HG02938 (cell line): ENCODE data around the gene GPRIN3.

Experiments
- ATAC-seq: cut with Tn5 transposase; IDR thresholded peaks from one replicate; pipeline ENCODE4 v1.9.1; 2021; ENCODE audit warnings: mild to moderate bottlenecking, moderate library complexity; ENCODE audit not compliant: unreplicated experiment

Gene GPRIN3

GRCh38 chr4:89307446-89308160 is at the start of gene GPRIN3:
GPRIN3 (minus strand) TSS chr4:89307800; CDS start chr4:89250110, 57,690 bp downstream.
- peak; percentile 66 for ATAC-seq

GRCh38 chr4:89357340-89357739 is 49.7 kb upstream of the GPRIN3 start:
- no peak for ATAC-seq

DNA sequence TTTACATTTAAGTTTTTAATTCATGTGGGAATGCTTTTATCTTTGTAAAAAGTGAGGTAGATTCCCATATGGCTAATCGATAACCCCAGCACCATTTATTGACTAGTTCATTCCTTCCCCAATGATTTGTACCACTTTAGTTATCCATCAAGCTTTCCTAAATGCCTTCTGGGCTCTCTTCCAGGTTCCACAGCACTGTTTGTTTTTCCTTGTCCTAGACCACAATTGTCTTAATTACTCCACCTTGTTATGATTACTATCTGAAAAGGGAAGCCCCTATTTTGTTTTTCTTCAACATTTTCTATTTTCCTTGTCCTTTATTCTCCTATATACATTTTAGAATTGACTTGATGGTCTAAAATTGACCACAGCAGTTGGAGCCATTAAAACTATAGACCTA is 48.5 kb upstream of the GPRIN3 start:
- ATAC-seq = no peak

- ATAC-seq = no peak
Observed at GRCh38 chr4:89353514-89353913, 45.9 kb upstream of the GPRIN3 start.

DNA sequence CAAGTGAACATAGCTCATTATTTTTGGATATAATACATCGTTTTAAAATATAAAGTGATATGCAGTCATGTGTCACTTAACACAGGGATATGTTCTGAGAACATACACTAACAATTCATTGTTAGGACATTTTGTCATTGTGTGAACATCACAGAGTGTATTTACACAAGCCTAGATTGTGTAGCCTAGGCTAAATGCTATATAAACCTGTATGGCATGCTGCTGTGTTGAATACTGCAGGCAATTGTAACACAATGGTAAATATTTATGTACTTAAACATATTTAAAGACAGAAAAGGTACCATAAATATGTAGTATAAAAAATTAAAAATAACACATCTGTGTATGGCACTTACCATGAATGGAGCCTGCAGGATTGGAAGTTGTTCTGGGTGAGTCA is 44.9 kb upstream of the GPRIN3 start:
- no peak for ATAC-seq

DNA sequence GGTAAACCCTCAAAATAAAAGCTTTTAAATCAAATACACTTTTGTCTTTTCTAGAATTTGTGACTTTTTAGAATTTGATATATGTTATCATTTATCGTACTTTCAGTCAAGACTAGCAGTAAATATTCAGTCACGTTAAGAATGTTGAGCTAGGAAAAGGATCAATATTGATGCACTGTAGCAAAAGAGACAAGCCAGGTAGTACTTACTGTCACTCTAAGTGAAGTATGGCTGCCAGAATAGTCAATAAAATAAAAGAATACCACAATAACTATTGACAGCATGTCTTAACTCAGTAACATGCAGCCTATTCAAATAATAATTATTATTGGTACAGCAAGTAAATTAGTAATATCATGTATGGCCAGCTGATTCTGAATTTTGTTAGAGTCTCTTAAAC is 43.6 kb upstream of the GPRIN3 start:
- no peak for ATAC-seq

DNA sequence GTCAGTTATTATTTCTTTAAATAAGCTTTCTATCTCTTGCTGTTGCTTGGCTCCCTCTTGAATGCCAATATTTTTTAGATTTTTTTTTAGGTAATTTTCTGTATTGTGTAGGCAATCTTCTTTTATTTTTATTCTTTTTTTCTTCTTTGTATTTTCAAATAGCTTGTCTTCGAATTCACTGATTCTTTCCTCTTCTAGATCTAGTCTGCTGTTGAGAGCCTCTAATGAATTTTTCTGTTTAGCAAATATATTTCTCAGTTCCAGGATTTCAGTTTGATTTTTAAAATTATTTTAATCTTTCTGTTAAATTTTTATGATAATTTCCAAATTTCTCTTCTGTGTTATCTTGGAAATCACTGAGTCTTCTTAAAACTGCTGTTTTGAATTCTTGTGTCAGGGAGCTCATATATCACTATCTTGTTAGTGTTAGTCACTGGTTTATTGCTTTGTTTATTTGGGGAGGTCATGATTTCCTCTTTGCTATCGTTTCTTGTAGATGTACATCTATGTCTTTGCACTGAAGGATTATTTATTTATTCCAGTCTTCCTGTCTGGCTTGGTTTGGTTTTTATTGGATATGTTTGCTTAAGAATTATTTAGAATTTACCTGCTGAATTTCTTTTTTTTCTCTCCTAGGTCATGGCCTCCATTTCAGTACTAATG is 39.9 kb upstream of the GPRIN3 start:
- no peak for ATAC-seq

- no peak for ATAC-seq
Observed at GRCh38 chr4:89344571-89344970, 37.0 kb upstream of the GPRIN3 start.

GRCh38 chr4:89338206-89338605 is 30.6 kb upstream of the GPRIN3 start:
- ATAC-seq = no peak

- no peak for ATAC-seq
Observed at GRCh38 chr4:89337681-89338080, 30.1 kb upstream of the GPRIN3 start.

GRCh38 chr4:89336818-89337420 is 29.3 kb upstream of the GPRIN3 start:
- ATAC-seq = no peak

- ATAC-seq = no peak
Observed at GRCh38 chr4:89334830-89335229, 27.2 kb upstream of the GPRIN3 start.

- ATAC-seq = no peak
Observed at GRCh38 chr4:89334311-89334710, 26.7 kb upstream of the GPRIN3 start.

- ATAC-seq = no peak
Observed at GRCh38 chr4:89331686-89332544, 24.3 kb upstream of the GPRIN3 start.

DNA sequence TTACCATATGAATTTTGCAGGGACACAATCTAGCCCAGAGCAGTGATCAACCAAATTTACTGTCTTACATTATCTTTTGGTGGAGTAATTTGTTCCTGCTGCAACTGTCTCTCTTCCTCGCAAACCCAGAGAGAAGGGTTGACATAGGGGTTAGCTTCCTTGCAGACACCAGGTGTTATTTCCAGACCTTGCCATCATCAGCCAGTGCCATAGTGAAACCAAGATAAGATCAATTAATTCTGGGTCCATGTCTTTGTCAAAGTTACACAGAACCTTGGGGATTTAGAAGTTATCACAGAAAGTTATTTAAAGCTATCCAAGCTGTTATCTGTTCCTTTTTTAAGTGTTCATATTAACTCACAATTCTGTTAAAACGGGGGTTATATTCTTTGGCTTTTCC is 23.6 kb upstream of the GPRIN3 start:
- no peak for ATAC-seq

DNA sequence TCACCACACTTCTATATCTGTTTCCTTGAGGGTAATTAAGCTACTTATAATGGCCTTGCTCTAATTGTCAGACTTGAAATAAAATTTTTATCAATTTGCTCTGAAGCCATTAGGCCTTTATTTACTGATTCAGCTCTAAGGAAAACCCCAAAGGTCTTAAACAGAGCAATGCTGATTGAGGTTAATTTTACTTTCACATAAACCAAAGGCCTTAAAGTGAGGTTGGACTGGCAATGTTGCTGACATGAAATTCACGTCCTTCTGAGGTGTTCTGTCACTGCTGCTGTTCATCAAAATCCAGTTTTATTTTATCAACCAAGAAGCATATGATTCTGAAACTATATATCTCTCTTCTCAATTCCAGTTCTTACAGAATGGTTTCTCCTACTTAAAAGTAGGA is 21.7 kb upstream of the GPRIN3 start:
- no peak for ATAC-seq

- ATAC-seq = peak; percentile 93
Observed at GRCh38 chr4:89324671-89325070, 17.1 kb upstream of the GPRIN3 start.

- no peak for ATAC-seq
Observed at GRCh38 chr4:89322671-89323070, 15.1 kb upstream of the GPRIN3 start.

- ATAC-seq = no peak
Observed at GRCh38 chr4:89319756-89320155, 12.2 kb upstream of the GPRIN3 start.

GRCh38 chr4:89316931-89317366 is 9.3 kb upstream of the GPRIN3 start:
- ATAC-seq = no peak

DNA sequence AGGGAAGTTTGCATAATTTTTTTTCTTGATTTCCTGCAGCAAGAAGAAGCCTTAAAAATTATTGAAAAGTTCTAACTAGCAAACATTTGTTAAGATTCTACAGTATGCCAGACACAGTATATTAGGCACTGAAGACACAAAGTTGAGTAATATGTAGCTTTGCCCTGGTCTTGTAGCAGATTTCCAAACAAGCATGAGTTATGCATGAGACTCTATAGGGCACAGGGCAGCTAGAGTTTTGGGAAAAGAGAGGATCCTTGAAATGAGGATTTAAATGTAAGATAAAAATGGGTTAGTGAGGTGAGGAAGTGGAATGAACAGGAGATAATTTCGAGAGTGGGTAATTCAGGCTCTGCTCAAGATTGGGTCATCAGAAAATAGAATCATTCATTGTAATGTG is 8.6 kb upstream of the GPRIN3 start:
- ATAC-seq = no peak
